HG03139 (cell line): Measurements from ENCODE around the gene PPP2R2B.

ENCODE experiments used
- ATAC-seq: cut with Tn5 transposase; IDR thresholded peaks from one replicate; pipeline ENCODE4 v1.9.1; 2021; ENCODE audit not compliant: unreplicated experiment

The PPP2R2B gene

DNA sequence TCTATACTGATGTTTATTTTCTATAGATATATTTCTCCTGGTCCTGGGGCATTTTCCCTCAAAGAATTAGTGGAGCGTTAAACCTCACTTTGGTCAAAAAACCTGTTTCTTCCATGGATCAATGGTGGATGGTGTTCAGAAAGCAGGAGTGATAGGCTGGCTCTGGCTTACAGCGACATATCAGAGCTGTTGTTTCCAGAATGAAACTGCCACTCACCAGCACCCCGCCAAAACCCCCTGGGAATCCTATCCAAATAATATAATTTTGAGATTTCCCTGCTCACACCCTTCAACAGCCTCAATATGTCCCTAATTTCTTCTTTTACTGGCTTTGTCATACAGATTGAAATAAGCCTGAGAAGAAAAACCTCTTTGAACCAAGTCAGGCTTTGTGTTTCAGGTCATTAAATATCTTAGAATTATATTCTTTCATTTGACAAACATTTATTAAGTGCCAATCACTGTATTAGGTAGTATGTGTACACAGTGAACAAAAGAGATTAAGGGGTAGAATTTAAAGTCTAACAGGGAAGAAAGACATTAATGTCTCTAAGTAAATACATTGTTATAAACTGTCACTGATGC lies 218.1 kb downstream of the PPP2R2B start:
- ATAC-seq = no peak

DNA sequence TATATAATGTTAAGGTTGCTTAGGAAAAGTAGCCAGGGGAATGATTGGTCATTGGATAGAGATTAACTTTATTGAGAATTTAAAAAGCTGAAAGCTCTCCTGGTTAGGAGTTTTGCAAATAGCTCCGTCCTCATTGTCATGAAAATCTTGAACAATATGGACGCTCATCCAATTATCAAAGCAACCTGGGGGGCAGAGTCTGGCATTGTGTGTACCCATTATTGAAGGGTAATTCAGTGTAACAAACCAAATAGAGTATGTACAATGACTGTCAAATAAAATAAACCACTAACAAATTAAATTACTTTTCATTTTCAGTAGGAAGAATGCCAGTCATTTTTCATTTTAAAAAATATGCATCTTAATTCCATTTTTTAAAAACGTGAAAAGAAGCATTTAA lies 218.6 kb downstream of the PPP2R2B start:
- no peak for ATAC-seq

DNA sequence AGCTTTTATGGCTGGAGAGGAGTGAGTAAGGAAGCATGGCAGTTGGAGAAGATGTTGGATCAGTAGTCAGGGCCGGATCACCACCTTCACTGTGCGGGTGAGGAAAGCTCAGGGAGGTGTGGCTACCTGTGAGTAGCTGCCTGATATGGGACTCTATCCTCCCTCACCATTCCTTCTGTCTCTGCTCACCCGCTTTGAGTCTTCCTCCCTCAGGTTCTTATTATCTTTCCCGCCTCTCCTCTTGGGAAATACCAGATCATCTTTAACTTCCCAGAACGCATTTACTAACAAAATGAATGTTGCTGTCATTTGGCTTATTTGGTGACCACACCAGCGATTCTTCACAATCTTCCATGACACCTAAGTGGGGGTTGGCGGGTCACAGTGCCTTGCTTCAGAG lies 221.9 kb downstream of the PPP2R2B start:
- ATAC-seq = no peak

DNA sequence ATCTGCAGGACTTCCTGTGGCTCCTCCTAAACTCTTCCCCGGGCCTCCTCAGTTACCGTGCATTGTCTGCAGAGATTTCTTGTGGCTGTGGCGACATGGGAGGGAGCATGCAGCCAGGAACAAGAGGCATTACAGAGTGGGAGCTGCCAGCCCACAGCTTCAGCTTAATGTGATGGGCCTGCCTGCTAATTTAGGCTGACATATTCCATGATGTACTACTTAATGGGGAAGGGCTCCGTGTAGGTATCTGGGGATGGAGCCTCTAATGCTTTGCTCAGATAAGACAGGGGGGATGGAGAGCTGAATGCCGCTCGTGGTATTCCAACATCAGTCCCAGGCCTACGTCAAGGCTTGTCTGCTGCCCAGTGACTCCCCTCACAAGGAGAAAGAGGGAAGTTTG lies 225.0 kb downstream of the PPP2R2B start:
- no peak for ATAC-seq

DNA sequence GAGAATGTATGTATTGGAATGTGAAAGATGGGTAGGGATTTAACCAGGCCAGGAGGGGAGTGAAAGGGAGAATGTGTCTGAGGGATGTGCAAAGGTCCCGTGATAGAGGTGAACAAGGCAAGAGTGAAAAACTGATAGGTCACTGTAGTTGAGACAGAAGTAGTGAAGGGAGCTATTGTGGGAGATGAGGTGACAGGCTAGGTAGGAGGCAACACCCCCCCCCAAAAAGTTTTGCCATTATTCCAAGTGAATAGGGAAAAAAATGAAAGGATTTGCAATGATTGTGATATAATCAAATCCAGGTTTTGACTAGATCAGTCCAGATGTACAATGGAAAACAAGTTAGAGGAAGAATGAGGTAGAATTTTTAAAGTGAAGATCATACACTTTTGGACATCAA lies 226.0 kb downstream of the PPP2R2B start:
- ATAC-seq = no peak

DNA sequence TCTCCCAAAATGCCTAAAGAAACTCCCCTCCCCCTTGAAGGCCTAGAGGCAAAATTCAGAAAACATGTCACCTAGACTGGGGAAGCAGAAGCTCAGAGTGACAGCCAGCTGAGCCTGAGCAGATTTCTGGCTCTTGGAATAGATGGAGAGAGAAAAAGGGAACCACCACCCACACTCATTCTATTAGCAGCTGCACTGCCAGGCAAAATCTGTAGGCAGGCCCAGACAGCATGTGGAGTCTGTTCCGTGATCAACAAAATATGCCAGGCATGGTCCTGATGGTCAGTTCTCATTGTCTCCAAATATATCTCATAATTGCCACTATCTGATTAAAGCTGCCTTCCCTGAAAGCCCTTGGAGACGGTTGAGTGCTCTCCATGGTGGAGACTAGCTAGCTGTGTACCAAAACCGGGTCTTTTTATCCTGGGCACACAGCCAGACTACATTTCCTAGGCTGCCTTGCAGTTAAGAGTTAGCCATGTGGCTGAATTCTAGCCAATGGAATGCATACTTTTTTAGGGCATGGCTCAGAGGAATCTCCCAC lies 230.8 kb downstream of the PPP2R2B start:
- ATAC-seq = no peak

DNA sequence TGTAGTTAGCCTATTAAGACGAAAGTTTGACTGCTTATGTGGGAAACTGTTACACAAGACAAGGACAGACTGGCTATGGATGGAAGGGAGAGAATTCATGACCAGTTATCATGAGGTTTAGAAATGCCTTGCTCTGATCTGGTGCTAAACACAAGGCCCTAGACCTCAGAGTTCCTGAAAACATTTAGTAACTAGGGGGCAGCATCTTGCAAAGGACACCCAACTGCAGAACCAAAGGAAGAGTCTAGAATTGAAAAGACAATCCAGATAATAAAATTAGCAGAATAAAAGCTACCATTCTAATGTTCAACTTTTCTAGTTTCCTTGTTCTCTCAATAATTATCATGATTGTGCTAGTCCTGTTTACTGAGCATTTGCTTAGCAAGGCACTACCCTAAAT lies 232.1 kb downstream of the PPP2R2B start:
- no peak for ATAC-seq

DNA sequence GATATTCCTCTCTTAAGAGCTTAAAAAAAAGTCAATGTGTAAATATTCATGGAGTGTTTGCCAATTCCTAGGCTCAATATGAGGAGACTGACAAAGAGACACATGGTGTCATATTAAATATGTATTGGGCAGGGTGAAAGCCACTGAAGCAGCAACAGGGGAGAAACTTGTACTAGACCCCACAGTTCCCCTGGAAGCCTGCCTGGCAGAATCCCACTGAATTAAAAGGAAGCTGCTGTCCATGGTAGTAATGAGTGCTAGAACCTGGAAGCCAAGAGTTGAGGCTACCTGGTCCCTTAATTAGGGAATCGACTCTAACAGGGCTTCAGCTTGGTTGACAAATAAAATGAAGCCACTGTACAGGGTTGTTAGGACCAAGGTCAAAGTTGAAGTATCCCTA lies 233.2 kb downstream of the PPP2R2B start:
- ATAC-seq = no peak

DNA sequence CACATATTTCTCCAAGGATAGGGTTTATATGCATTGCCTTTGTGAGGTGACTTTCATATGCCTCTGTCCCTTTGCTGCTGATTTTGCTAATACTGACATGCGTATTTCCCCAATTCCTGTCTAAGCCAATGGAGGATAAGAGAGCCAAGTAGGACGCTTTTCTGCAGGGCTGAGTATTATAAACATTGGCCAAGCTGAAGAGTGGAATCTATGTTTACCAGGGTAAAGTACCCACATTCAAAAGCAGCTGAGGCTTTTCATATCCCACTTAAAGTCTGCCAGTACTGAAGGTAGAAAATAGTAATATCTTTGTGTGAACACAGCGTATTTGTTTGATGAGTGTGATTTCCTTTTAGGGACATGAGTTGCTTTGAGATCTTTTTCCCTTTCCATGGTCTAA lies 233.7 kb downstream of the PPP2R2B start:
- ATAC-seq = no peak

DNA sequence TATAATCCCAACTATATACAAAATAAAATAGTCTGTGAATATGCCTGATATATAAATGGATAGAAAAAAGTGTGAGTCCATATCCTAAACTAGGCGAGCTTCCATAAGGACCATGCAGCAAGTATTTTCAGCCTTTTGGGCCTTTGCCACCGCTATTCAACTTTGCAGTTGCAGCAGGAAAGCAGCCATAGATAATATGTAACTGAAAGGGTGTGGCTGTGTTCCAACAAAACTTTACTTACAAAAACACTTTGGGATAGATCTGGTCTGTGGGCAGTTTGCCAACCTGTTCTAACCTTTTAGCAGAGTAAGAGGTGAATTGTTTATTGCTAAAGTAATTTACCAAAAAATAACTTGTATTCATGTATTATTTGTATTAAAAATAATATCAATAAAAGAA lies 234.8 kb downstream of the PPP2R2B start:
- ATAC-seq = no peak

DNA sequence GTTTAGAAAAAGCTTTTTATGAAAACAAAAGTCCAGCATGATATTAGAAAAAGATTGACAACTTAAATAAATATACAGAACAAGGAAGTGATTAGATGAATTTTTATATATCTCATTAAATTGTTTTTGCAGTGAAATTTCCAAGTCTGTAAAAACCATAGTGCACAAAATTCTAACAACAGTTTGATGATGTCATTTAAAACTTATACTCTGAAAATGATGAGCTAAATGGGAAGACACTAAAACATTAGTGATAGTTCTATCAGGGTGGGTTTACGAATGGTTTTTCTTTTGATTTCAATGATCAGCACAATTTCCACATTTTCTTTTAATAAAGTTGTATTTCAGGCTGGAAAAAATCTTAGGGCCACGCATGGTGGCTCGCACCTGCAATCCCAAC lies 236.1 kb downstream of the PPP2R2B start:
- ATAC-seq = no peak

DNA sequence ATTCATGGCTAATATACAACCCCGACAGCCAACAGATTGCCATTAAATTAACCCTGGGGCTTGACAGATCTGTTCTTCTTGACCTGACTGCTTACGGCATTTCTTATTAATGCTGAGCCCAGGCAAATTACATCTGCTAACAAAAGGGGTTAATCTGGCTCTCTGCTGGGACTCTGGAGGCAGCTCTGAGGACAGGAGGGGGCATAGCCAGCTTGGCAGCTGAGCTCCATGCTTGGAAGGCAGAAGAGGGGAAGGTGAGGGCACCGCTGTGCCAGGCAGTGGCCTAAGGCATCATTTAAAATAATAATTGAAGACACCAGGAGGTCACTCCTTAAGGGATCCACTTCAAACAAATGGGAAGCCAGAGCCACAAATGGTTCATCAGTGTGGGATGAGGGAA lies 236.6 kb downstream of the PPP2R2B start:
- no peak for ATAC-seq

DNA sequence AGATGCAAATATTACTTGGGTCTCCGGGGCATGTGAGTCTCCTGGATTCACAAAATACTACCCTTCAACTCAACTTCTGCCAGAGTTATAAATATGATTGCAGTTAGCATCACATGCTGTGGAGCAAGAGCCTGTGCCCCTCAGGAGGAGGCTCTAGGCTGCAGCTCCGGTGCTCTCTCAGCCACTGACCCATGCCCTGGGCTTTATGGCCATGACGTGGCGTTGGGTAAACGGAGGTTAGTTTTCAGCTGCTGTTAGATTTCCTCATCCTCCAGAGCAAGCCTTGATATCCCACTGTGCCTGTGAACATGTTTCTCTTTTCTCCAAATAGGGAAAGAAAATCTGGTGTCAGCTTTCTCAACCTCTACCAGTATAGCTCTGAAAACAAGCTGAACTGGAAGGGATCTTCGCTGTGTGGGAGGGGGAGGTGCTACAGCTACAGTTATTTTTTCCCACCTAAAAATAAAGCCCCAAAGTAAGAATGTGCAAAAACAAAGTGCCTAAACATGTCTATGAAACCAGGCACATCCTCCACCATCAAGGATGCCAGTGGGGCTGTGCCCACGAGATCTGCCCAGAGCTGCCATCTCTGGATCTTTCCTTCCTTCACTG lies 238.2 kb downstream of the PPP2R2B start:
- no peak for ATAC-seq

DNA sequence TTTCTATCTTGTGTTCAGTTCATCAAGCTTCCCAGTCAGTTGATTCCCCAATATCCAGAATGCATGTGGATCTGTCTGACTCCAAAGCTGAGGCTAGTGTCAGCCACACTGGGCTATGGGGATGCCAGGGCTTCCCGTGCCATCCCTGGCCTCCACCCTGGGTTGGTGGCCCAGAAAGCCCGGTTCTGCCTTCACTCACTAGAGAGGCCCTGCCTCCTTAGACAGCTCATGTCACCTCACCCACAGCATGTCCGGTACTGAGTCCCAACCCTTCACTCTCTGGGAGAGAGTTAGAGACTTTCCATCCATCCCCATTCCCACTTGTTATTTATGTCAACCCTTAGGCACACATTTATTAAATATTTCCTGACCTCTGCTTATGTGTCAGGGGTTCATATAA lies 243.1 kb downstream of the PPP2R2B start:
- ATAC-seq = no peak

DNA sequence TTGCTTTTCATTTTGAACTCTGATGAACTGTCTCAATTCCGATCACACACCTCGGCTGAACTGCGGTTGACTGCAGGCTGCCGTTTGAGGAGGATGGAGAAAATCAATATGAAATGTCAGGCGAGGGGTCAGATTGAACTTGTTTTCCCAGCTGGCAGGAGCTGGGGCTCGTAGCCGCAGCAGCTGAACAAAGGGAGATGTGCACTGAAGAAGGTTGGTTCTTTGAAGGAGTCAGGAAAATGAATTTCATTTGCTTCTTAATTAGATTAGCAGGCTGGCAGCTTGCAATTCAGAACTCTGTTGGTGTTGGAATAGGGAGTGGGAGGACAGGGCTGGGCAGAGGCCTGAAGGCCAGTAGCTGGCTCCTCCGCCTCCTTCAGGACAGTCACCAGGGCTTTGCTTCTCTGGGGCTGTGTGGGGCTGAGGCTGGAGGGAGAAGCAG lies 245.2 kb downstream of the PPP2R2B start:
- ATAC-seq = no peak

DNA sequence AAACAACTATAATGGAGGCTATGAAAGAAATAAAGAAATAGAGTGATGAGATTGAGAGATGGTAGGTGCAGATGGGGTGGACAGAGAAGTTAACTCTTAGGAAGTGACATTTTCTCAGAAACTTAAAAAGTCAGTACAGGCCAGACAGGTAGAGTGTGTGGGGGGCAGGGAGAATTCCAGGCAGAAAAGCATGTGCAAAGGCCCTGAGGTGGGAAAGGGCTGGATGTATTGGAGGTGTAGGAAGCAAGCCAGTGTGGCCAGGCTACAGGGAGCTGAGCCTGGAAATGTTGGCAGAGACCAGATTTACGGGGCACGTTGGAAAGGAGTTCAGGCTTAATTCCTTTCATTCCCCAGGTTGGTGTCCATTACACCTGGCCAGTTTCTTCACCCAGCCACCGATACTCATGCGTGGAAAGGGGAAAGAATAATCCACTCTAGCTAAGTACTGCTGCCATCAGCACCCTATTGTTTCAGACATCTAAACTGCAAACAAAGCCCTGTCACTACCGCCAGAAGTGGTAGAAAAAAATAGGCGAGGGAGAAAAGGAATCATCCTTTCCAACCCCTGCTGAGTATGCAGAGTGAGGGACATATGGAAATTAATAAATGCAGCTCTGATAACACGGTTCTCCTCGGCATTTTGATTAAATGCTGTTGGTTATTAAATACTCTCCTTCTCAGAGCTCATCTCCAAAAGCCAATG lies 245.8 kb downstream of the PPP2R2B start:
- no peak for ATAC-seq

DNA sequence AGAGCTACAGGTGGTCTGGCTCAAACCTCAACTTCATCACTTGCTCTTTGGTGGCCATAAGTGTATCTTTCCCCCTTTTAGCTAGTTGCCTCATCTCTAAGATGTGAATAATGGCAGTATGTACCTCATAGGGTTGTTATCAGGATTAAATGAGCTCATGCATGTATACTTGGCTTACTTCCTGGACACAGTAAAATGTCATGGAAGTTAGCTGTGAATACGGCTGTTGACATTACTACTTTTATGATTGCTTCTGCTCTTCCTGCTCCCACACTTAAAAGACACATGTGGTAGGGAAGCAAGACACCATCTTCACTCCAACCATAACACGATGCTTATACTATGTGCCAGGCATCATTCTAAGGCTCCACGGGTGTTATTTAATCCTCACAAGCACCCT lies 248.1 kb downstream of the PPP2R2B start:
- no peak for ATAC-seq

DNA sequence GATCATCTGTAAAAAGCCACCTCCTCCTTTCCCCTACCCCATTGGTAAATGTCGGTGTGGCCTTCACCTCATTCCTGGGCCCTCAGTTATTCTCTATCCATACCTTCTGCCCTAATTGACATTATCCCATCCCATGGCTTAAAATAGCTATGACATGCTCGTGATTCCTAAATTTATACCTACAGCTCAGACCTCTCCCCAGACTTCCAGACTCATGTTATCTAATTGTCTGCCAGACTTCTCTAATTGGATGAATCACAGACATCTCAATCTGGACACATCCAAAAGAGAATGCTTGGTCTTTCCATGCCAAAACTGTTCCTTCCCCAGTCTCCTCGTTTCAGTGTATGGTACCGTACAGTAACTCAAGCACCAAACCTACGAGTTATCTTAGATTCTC lies 249.6 kb downstream of the PPP2R2B start:
- ATAC-seq = no peak

DNA sequence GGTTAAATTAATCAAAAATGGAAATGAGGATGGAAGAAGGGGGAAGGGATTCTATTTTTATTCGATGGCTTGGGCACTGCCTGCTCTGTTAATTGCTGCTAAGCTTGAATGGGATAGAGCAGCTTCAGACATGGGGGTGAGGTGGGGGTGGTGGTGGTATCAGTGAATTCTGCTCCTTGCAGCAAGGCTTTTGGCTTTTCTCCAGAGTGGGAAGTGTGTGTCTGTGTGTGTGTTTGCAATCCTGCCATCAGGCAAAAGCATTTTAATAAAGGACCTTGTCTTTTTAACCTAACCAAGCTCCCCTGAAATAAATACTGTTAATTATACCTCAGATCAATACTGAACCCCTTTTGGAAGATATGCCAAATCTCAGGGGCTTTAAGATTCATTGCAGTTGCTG lies 251.6 kb downstream of the PPP2R2B start:
- ATAC-seq = no peak

DNA sequence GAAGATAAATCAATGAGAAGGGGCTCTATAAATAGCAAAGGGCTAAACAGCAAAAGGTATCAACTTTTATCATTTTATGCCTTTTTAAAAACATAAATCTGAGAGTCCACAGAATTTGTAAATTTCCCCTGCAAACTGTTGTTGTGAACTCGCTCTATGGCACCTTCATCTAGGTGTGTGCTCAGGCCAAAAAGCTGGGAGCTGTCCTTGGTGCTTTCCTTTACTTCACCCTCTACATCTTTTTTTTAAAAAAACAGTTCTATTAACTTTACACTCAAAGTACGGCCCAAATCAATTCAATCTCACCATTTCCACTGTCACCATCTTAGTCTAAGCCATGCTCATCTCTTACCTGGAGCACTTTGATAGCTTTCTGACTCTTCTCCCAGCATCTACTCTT lies 254.4 kb downstream of the PPP2R2B start:
- no peak for ATAC-seq

DNA sequence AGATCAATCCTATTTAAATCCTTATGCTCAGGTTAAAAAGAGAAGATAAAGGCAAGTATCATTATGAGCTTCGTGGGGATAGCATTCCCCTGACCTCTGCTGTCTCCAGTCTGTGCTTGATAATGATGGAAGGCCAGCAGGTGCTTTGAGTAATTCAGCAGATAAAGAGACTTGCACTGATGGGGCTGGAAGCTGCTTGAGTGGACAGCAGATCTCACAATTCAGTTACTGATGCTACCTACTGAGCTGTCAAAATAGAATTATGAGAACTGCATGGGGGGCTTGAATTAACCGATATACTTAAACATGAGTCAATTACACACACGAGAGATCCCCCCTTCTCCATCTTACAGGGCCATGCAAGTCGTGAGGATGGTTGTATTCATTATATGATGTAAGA lies 254.9 kb downstream of the PPP2R2B start:
- no peak for ATAC-seq

DNA sequence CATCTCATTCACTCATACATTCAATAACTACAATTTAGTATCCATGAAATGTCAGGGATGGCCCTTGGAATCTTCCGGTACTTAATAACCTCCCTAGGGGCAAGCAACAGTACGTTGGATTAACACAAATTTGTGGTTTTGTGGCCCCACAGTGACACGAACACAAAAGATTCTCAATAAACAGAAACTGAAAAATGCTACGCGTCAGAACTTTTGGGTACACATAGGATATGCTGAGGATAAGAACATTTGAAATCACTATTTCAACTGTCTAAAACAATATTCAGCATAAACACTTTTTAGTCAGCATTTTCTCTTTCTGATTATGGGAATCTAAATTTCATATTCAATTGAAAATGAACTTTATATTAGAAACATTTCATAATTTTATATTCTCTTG lies 255.5 kb downstream of the PPP2R2B start:
- ATAC-seq = no peak
